Neural progenitor cell (in vitro differentiated cells): Measurements from ENCODE around the gene RELL2. TPM values are rescaled to one million over a fixed set of nuclear protein-coding genes. Genes with fewer than 3 reads are reported as not detected.

Experiments
- DNase-seq: peaks from one replicate; pipeline ENCODE4 v3.0.0-alpha.2; 2016; ENCODE audit warnings: low spot score
- H2AFZ ChIP-seq: fragments of 200-600 bp; sonication (generic); replicated peaks from 2 replicates; pipeline ENCODE4 v1.6.1; 2016; ENCODE audit warnings: antibody characterized with exemption
- H3F3A ChIP-seq: fragments of 200-600 bp; sonication (generic); 2 replicates; pipeline ENCODE4 v1.6.1; 2016; ENCODE audit warnings: antibody characterized with exemption, low read depth
- H3K27ac ChIP-seq: fragments of 200-600 bp; sonication (generic); 2 replicates; pipeline ENCODE4 v1.5.1; 2016; ENCODE audit warnings: mild to moderate bottlenecking
- H3K27me3 ChIP-seq: fragments of 200-600 bp; sonication (generic); 2 replicates; pipeline ENCODE4 v1.6.1; 2016; ENCODE audit warnings: mild to moderate bottlenecking, moderate library complexity
- H3K36me3 ChIP-seq: fragments of 200-600 bp; sonication (generic); 2 replicates; pipeline ENCODE4 v1.5.1; 2016
- H3K4me1 ChIP-seq: fragments of 200-600 bp; sonication (generic); 2 replicates; pipeline ENCODE4 v1.6.1; 2016; ENCODE audit warnings: mixed run types
- H3K4me2 ChIP-seq: fragments of 200-600 bp; sonication (generic); 2 replicates; pipeline ENCODE4 v1.6.1; 2016
- H3K4me3 ChIP-seq: fragments of 200-600 bp; sonication (generic); 2 replicates; pipeline ENCODE4 v1.5.1; 2016
- H3K79me2 ChIP-seq: fragments of 200-600 bp; sonication (generic); 2 replicates; pipeline ENCODE4 v1.6.1; 2016; ENCODE audit warnings: low read depth
- H3K9ac ChIP-seq: fragments of 200-600 bp; sonication (generic); 2 replicates; pipeline ENCODE4 v1.6.1; 2016
- H3K9me3 ChIP-seq: fragments of 200-600 bp; sonication (generic); 2 replicates; pipeline ENCODE4 v1.5.1; 2016; ENCODE audit warnings: low read depth
- H4K20me1 ChIP-seq: fragments of 200-600 bp; sonication (generic); 2 replicates; pipeline ENCODE4 v1.6.1; 2016; ENCODE audit warnings: low read depth
- H3K27ac Mint-ChIP-seq: 3 replicates; pipeline ENCODE4 v1.8.0; 2021; ENCODE audit warnings: mixed read lengths
- H3K27me3 Mint-ChIP-seq: 2 replicates; pipeline ENCODE4 v1.8.0; 2022; ENCODE audit warnings: low read depth, mild to moderate bottlenecking, inconsistent platforms, moderate library complexity, mixed read lengths; ENCODE audit not compliant: insufficient read depth
- H3K36me3 Mint-ChIP-seq: 3 replicates; pipeline ENCODE4 v1.8.0; 2021; ENCODE audit warnings: mixed read lengths
- H3K4me1 Mint-ChIP-seq: 3 replicates; pipeline ENCODE4 v1.8.0; 2021; ENCODE audit warnings: mixed read lengths
- H3K4me3 Mint-ChIP-seq: 3 replicates; pipeline ENCODE4 v1.8.0; 2021; ENCODE audit warnings: mild to moderate bottlenecking, moderate library complexity, mixed read lengths
- H3K9me3 Mint-ChIP-seq: 3 replicates; pipeline ENCODE4 v1.8.0; 2020; ENCODE audit warnings: mixed read lengths
- CTCF ChIP-seq: fragments of 200-600 bp; sonication (generic); IDR thresholded peaks from 2 replicates; pipeline ENCODE4 v1.5.1; 2017; ENCODE audit warnings: antibody characterized with exemption, mild to moderate bottlenecking
- EZH2 ChIP-seq: fragments of 200-600 bp; sonication (generic); IDR thresholded peaks from 2 replicates; pipeline ENCODE4 v1.6.1; 2017; ENCODE audit warnings: antibody characterized with exemption, mild to moderate bottlenecking, moderate library complexity
- EZH2phosphoT487 ChIP-seq: fragments of 200-600 bp; sonication (generic); IDR thresholded peaks from 2 replicates; pipeline ENCODE4 v1.6.1; 2017; ENCODE audit warnings: antibody characterized with exemption
- total RNA-seq: library from RNA; depleted of rRNA; stranded (reverse); fragments of >200 nt; gene quantifications from 2 replicates; pipeline ENCODE4 v1.2.3, GENCODE V29; 2015; ENCODE audit warnings: low replicate concordance

The RELL2 gene
- total RNA-seq, 1 donor from 2014 or later = 0.30 TPM

GRCh38 chr5:141672841-141673813, 36.3 kb downstream of the RELL2 start:
- no peak overlapping the region for H3K4me2 ChIP-seq

GRCh38 chr5:141674747-141675146, 38.0 kb downstream of the RELL2 start:
- no peak for DNase-seq

More at GRCh38 chr5:141672841-141673813, 36.3 kb downstream of the RELL2 start:
- Histone ChIP-seq H4K20me1 (peaks cover 2% of the 10 kb centered on the region), H3F3A (peaks cover 6% of the 10 kb centered on the region), H3K9me3 (no peaks in the 10 kb centered on the region), H3K27ac (no peak overlapping the region), H3K4me1 (no peaks in the 10 kb centered on the region), H3K4me3 (no peak overlapping the region), H3K79me2 (no peaks in the 10 kb centered on the region), H3K36me3 (no peaks in the 10 kb centered on the region), H3K9ac (no peak overlapping the region), H2AFZ (no peak overlapping the region), H3K27me3 (no peaks in the 10 kb centered on the region)
- H3K4me3 Mint-ChIP-seq = no peak overlapping the region
- peak overlapping the region; percentile 36 for H3K27ac Mint-ChIP-seq
- TF ChIP-seq EZH2phosphoT487 (no peak), EZH2 (no peak), CTCF (no peak)
- peaks cover 2% of the 10 kb centered on the region for H3K27me3 Mint-ChIP-seq
- H3K9me3 Mint-ChIP-seq = no peaks in the 10 kb centered on the region
- H3K36me3 Mint-ChIP-seq = peaks cover 14% of the 10 kb centered on the region
- DNase-seq = peak; percentile 49
- H3K4me1 Mint-ChIP-seq = peaks cover 22% of the 10 kb centered on the region

GRCh38 chr5:141675672-141676071, 38.9 kb downstream of the RELL2 start:
- no peak for DNase-seq
- Mint-ChIP-seq H3K4me1 (peaks cover 31% of the 10 kb centered on the region), H3K27me3 (no peaks in the 10 kb centered on the region), H3K36me3 (peaks cover 15% of the 10 kb centered on the region), H3K9me3 (no peaks in the 10 kb centered on the region), H3K4me3 (no peak overlapping the region), H3K27ac (no peak overlapping the region)
- H3K27ac ChIP-seq = no peak overlapping the region
- no peak overlapping the region for H3K9ac ChIP-seq
- no peak overlapping the region for H3K4me3 ChIP-seq
- H3K36me3 ChIP-seq = no peaks in the 10 kb centered on the region
- H2AFZ ChIP-seq = no peak overlapping the region
- H3F3A ChIP-seq = peaks cover 9% of the 10 kb centered on the region
- H4K20me1 ChIP-seq = peaks cover 2% of the 10 kb centered on the region
- H3K9me3 ChIP-seq = no peaks in the 10 kb centered on the region
- H3K27me3 ChIP-seq = no peaks in the 10 kb centered on the region
- no peak overlapping the region for H3K4me2 ChIP-seq
- peaks cover 6% of the 10 kb centered on the region for H3K4me1 ChIP-seq
- H3K79me2 ChIP-seq = no peaks in the 10 kb centered on the region
- TF ChIP-seq EZH2phosphoT487 = no peak
- TF ChIP-seq EZH2 = no peak

More at GRCh38 chr5:141674747-141675146, 38.0 kb downstream of the RELL2 start:
- Histone ChIP-seq H3F3A (peaks cover 6% of the 10 kb centered on the region), H3K4me1 (no peaks in the 10 kb centered on the region), H3K4me2 (no peak overlapping the region), H3K4me3 (no peak overlapping the region), H3K27me3 (no peaks in the 10 kb centered on the region), H3K27ac (no peak overlapping the region), H4K20me1 (peaks cover 2% of the 10 kb centered on the region), H3K9me3 (no peaks in the 10 kb centered on the region), H3K79me2 (no peaks in the 10 kb centered on the region), H3K36me3 (no peaks in the 10 kb centered on the region), H3K9ac (no peak overlapping the region), H2AFZ (no peak overlapping the region)
- no peak overlapping the region for H3K27ac Mint-ChIP-seq
- no peaks in the 10 kb centered on the region for H3K27me3 Mint-ChIP-seq
- no peak for TF ChIP-seq EZH2phosphoT487
- no peak for TF ChIP-seq EZH2
- no peak for TF ChIP-seq CTCF
- peaks cover 25% of the 10 kb centered on the region for H3K4me1 Mint-ChIP-seq
- no peaks in the 10 kb centered on the region for H3K9me3 Mint-ChIP-seq
- H3K4me3 Mint-ChIP-seq = no peak overlapping the region
- H3K36me3 Mint-ChIP-seq = peaks cover 15% of the 10 kb centered on the region

- Histone ChIP-seq H3K4me1 (peaks cover 17% of the 10 kb centered on the region), H3F3A (peaks cover 24% of the 10 kb centered on the region), H3K36me3 (no peaks in the 10 kb centered on the region), H3K4me3 (no peak overlapping the region), H3K27me3 (no peaks in the 10 kb centered on the region), H4K20me1 (peaks cover 2% of the 10 kb centered on the region), H3K9me3 (no peaks in the 10 kb centered on the region), H2AFZ (no peak overlapping the region), H3K27ac (no peak overlapping the region), H3K9ac (no peak overlapping the region), H3K4me2 (no peak overlapping the region), H3K79me2 (no peaks in the 10 kb centered on the region)
- TF ChIP-seq EZH2 (no peak), CTCF (peak; percentile 62)
- DNase-seq = peak; percentile 53
- H3K4me1 Mint-ChIP-seq = peaks cover 43% of the 10 kb centered on the region
- no peak overlapping the region for H3K27ac Mint-ChIP-seq
- peaks cover 2% of the 10 kb centered on the region for H3K27me3 Mint-ChIP-seq
- H3K9me3 Mint-ChIP-seq = no peaks in the 10 kb centered on the region
- no peak overlapping the region for H3K4me3 Mint-ChIP-seq
- H3K36me3 Mint-ChIP-seq = peaks cover 15% of the 10 kb centered on the region
These were observed 40.6 kb downstream of the RELL2 start for GRCh38 chr5:141677415-141677814.
